WI38 (cell line): ENCODE data around the gene RNF222.
"Not testable (repeated sequence)": the region's sequence is repeated elsewhere in the genome, so short reads cannot be mapped to it uniquely, and the experiment has no call there.

Experiments used
- H3K4me3 ChIP-seq: 2 replicates; pipeline ENCODE4 v1.5.1; 2011; ENCODE audit warnings: low read depth, mild to moderate bottlenecking, control low read depth, low read length
- TF ChIP-seq, protein P1 (sequence below): IDR thresholded peaks from 2 replicates; pipeline ENCODE4 v1.5.1; 2012; ENCODE audit warnings: low read depth, mild to moderate bottlenecking, control low read depth, low read length

The RNF222 gene

DNA sequence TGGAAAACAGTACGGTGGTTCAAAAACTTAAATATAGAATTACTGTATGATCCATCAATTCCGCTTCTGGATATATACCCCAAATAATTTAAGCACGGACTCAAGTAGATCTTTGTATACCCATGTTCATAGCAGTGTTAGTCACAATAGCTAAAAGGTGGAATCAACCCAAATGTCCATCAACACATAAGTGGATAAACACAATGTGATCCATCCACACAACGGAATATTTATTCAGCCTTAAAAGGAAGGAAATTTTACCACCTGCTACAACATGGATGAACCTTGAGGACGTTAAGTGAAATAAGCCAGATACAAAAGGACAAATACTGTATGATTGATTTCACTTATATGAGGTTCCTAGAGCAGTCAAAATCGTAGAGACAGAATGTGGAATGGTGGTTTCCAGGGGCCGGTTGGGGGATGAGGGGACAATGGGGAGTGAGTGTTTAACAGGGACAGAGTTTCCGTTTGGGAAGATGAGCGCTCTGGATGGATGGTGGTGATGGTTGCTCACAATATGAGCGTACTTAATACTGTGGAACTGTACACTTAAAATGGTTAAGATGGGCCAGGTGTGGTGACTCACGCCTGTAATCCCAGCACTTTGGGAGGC, 5.4 kb upstream of the RNF222 start:
- H3K4me3 ChIP-seq = no peak overlapping the region
- TF ChIP-seq, protein P1, sequence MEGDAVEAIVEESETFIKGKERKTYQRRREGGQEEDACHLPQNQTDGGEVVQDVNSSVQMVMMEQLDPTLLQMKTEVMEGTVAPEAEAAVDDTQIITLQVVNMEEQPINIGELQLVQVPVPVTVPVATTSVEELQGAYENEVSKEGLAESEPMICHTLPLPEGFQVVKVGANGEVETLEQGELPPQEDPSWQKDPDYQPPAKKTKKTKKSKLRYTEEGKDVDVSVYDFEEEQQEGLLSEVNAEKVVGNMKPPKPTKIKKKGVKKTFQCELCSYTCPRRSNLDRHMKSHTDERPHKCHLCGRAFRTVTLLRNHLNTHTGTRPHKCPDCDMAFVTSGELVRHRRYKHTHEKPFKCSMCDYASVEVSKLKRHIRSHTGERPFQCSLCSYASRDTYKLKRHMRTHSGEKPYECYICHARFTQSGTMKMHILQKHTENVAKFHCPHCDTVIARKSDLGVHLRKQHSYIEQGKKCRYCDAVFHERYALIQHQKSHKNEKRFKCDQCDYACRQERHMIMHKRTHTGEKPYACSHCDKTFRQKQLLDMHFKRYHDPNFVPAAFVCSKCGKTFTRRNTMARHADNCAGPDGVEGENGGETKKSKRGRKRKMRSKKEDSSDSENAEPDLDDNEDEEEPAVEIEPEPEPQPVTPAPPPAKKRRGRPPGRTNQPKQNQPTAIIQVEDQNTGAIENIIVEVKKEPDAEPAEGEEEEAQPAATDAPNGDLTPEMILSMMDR = no peak

DNA sequence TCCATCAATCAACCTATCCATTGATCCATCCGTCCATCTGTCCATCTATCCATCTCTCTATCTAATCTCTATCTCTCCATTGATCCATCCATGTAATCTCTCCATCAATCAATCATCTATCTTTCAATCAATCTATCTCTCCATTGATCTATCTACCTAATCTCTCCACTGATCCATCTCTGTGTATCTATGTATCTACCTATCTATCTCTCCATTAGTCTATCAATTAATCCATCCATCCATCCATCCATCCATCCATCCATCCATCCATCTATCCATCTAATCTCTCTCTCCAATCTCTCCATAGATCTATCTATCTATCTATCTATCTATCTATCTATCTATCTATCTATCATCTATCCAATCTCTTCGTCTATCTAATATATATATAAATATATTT, 3.5 kb upstream of the RNF222 start:
- TF ChIP-seq, protein P1 = no peak
- H3K4me3 ChIP-seq = no peak overlapping the region

DNA sequence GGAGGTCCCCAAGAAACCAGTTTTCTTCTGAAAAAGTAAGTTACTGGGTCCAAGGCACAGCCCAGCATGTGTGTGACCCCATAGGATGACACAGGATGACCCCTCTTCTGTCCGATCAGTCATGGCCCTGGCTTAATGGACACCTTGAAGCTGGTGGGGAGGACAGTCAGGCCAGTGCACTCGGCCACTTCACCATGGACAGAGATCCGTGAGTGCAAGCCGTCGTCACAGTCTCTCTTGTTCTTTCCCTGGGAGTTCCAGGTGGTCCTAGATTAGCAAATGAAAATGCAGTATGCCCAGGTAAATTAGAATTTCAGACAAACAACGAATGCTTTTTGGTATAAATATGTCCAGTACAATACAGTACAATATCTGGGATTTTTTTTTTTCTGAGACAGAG, 1.4 kb upstream of the RNF222 start:
- no peak overlapping the region for H3K4me3 ChIP-seq
- TF ChIP-seq, protein P1 = no peak

DNA sequence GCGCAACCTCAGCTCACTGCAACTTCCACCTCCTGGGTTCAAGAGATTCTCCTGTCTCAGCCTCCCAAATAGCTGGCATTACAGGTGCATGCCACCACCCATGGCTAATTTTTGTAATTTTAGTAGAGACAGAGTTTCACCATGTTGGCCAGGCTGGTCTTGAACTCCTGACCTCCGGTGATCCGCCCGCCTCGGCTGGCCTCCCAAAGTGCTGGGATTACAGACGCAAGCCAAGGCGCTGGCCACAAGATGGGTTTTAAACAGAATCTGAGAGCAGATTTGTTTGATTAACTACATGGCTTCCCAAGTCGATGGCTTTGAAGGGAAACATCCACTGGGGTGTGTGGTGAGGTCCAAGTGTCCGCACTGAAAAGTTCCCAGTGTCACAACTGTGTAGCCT, 3.1 kb downstream of the RNF222 start:
- H3K4me3 ChIP-seq = not testable (repeated sequence)

DNA sequence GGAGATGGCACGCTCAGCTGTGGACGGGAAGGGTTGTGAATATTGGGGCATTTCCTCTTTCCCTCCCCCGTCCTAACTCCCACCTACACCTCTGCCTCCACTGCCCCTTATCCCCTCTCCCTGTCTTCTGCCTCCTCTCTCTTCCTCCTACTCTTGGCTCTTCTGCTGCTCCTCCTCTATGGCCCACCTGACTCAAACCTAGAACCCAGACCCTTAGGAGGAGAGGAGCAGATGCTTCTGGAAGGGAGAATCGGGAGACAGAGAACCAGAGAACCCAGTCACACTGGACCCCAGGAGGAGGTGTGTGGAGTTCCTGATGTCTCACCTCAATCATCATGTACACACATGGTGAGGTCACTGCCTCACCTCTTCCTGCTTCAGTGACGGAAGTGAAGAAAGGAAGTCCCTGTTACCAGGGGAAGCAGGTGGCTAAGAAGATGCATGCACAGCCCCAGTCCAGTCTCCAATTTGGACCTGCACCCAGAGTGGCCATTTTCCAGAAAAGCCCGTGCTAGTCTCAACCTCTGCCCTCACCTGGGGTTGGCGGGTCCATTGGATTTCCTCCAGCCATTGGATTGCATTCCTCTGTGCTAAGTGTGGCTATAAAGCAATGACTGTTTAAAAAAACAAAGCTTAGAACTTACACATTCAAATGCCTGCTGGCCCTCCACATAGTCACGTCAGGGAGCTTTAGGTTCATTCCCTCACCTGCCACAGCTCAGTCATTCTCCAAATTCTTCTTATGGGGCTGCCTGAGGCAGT, 4.0 kb downstream of the RNF222 start:
- TF ChIP-seq, protein P1 = no peak
- H3K4me3 ChIP-seq = no peak overlapping the region

DNA sequence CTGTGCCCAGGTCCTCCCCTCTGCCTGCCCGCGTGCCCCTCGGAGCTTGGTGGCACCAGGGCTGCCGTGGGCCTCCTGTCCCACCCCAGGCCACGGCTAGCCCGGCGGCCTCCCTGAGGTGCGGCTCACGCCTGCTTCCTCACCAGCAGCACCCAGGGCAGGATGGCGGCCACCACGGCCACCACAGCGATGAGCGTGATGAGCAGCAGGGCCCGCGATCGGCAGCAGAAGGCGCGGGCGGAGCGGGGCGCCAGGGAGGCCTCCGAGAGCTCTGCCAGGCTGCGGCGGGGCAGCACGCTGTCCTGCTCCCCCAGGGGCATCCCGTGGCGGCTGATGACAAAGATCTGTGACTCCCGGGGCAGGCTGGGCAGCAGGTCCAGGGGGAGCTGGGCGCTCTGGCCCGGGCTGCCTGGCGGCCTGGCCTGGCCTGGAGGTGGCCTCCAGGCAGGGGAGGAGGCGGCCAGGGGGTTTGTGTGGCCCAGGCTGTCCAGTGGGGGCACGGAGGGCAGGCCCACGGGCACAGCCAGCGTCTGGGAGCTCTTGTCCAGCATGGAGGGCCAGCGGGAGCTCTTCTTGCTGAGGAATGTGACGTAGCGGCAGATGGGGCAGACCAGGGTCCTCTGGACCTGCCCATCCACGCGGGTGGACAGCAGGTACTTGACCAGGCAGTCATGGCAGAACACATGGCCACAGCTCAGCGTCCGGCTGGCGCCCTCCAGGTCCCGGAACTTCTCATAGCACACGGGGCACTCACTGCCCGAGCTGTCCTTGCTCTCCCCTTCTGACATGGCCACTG, 4.8 kb downstream of the RNF222 start:
- TF ChIP-seq, protein P1 = no peak
- no peak overlapping the region for H3K4me3 ChIP-seq

DNA sequence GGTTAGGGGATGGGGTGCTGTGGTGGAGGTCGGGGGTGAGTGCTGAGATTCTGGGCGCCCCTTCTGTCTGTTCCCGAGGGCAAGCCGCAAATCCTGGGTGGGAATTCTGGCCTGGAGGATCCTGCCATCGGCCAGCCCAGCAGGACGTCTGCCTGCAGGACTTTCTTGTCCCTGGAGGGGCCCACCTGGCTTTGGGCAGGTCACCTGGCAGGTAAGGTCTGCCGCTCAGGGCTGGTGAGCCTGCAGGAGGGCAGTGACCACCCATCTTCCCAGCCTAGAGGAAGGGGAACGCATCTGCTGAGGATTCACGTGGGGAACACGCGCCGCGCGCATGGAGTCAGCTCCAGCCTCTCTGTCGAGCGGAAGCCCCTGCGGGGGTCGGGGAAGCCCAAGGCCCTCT, 5.4 kb downstream of the RNF222 start:
- H3K4me3 ChIP-seq = no peak overlapping the region
- TF ChIP-seq, protein P1 = no peak
